ENCODE data around the gene DCLK1.

- no peak for TF ChIP-seq CTCF (IDR thresholded peaks at IDR 0.05)
- TF ChIP-seq POLR2A (IDR thresholded peaks at IDR 0.05) = no peak
- no peak for TF ChIP-seq EP300 (IDR thresholded peaks at IDR 0.05)
Measured at GRCh38 chr13:36174923-36175322, 43.7 kb upstream of the DCLK1 start.

Data from tibial nerve (tissue), 4 donors.